ENCODE data around the gene PARL. TPM values are rescaled to one million over a fixed set of nuclear protein-coding genes. Genes with fewer than 3 reads are reported as not detected.

PARL gene
- total RNA-seq, 4 donors from 2014 or later = 30.5 to 49.5 (median 41.3) TPM

GRCh38 chr3:183816681-183817510 is 67.8 kb downstream of the PARL start:
- no peak overlapping the region for H3K27ac ChIP-seq
- H3K4me1 ChIP-seq = peaks cover 0 to 5% of the 10 kb centered on the region in 2 donors
- in situ Hi-C loops (cut with MboI; ENCODE audit: low sequenced_read_pairs in 4 of 4) (no loop called here), intact Hi-C loops (cut with DNase I; ENCODE audit: low total_unique reads) (no loop called here)
- DNase-seq (no peak), ATAC-seq (no peak)
- TF ChIP-seq CTCF (IDR thresholded peaks at IDR 0.05 in 4 of 5, conservative IDR thresholded peaks at IDR 0.05 in 1 of 5) (no peak), POLR2A (IDR thresholded peaks at IDR 0.05) (no peak)
- no peak overlapping the region for H3K4me3 ChIP-seq
- H3K36me3 ChIP-seq = peaks cover 0 to 16% of the 10 kb centered on the region in 2 donors
- no peaks in the 10 kb centered on the region for H3K27me3 ChIP-seq
- no peaks in the 10 kb centered on the region for H3K9me3 ChIP-seq

GRCh38 chr3:183815951-183816475 is 68.7 kb downstream of the PARL start:
- Histone ChIP-seq H3K4me1 (peaks cover 0 to 5% of the 10 kb centered on the region in 2 donors), H3K36me3 (peaks cover 0 to 18% of the 10 kb centered on the region in 2 donors), H3K27me3 (no peaks in the 10 kb centered on the region), H3K9me3 (no peaks in the 10 kb centered on the region), H3K27ac (no peak overlapping the region), H3K4me3 (no peak overlapping the region)
- TF ChIP-seq POLR2A (IDR thresholded peaks at IDR 0.05) (no peak), CTCF (IDR thresholded peaks at IDR 0.05 in 4 of 5, conservative IDR thresholded peaks at IDR 0.05 in 1 of 5) (no peak)
- intact Hi-C loops (cut with DNase I; ENCODE audit: low total_unique reads) = no loop called here
- DNase-seq = no peak
- no peak for ATAC-seq
- in situ Hi-C loops (cut with MboI; ENCODE audit: low sequenced_read_pairs in 4 of 4) = no loop called here

- in situ Hi-C loops (cut with MboI; ENCODE audit: low sequenced_read_pairs in 4 of 4) (no loop called here), intact Hi-C loops (cut with DNase I; ENCODE audit: low total_unique reads) (no loop called here)
- Histone ChIP-seq H3K27me3 (no peaks in the 10 kb centered on the region), H3K27ac (no peak overlapping the region), H3K9me3 (no peaks in the 10 kb centered on the region), H3K4me1 (peaks cover 0 to 5% of the 10 kb centered on the region in 2 donors), H3K36me3 (peaks cover 0 to 23% of the 10 kb centered on the region in 2 donors), H3K4me3 (no peak overlapping the region)
- no peak for TF ChIP-seq POLR2A (IDR thresholded peaks at IDR 0.05)
- no peak for TF ChIP-seq CTCF (IDR thresholded peaks at IDR 0.05 in 4 of 5, conservative IDR thresholded peaks at IDR 0.05 in 1 of 5)
- ATAC-seq (no peak), DNase-seq (no peak)
Observed at GRCh38 chr3:183815563-183815940, 69.1 kb downstream of the PARL start.

- intact Hi-C loops (cut with DNase I; ENCODE audit: low total_unique reads) (no loop called here), in situ Hi-C loops (cut with MboI; ENCODE audit: low sequenced_read_pairs in 4 of 4) (no loop called here)
- DNase-seq = no peak
- peaks cover 0 to 5% of the 10 kb centered on the region in 2 donors for H3K4me1 ChIP-seq
- H3K27me3 ChIP-seq = no peaks in the 10 kb centered on the region
- no peak for ATAC-seq
- no peak for TF ChIP-seq POLR2A (IDR thresholded peaks at IDR 0.05)
- peaks cover 0 to 36% of the 10 kb centered on the region in 2 donors for H3K36me3 ChIP-seq
- H3K27ac ChIP-seq = no peak overlapping the region
- H3K9me3 ChIP-seq = no peaks in the 10 kb centered on the region
- H3K4me3 ChIP-seq = no peak overlapping the region
Observed at GRCh38 chr3:183814240-183814639, 70.4 kb downstream of the PARL start.

- H3K27me3 ChIP-seq = no peaks in the 10 kb centered on the region
- no peaks in the 10 kb centered on the region for H3K9me3 ChIP-seq
- peaks cover 0 to under 1% of the 10 kb centered on the region in 2 donors for H3K4me1 ChIP-seq
- in situ Hi-C loops (cut with MboI; ENCODE audit: low sequenced_read_pairs in 4 of 4) = no loop called here
- peaks cover 0 to 43% of the 10 kb centered on the region in 2 donors for H3K36me3 ChIP-seq
- intact Hi-C loops (cut with DNase I; ENCODE audit: low total_unique reads) = no loop called here
- no peak for TF ChIP-seq CTCF (IDR thresholded peaks at IDR 0.05 in 4 of 5, conservative IDR thresholded peaks at IDR 0.05 in 1 of 5)
- no peak for TF ChIP-seq POLR2A (IDR thresholded peaks at IDR 0.05)
- DNase-seq (no peak), ATAC-seq (no peak)
- no peak overlapping the region for H3K27ac ChIP-seq
- no peak overlapping the region for H3K4me3 ChIP-seq
Observed at GRCh38 chr3:183812761-183813445, 71.8 kb downstream of the PARL start.
